Activated naive CD4-positive, alpha-beta T cell treated with anti-CD3 and anti-CD28 coated beads, Interleukin-2, amount 10 ng/mL, durations not matched to agents 5 hours and 36 hours (primary cell): Measurements from ENCODE around the gene UGT2A2. TPM values are rescaled to one million over a fixed set of nuclear protein-coding genes. Genes with fewer than 3 reads are reported as not detected.

Source experiments
- total RNA-seq, 2 experiments: library from RNA; stranded (reverse); gene quantifications; one replicate each; pipeline ENCODE4 v1.2.3, GENCODE V29; 2021

The UGT2A2 gene
- total RNA-seq, result not detected

DNA sequence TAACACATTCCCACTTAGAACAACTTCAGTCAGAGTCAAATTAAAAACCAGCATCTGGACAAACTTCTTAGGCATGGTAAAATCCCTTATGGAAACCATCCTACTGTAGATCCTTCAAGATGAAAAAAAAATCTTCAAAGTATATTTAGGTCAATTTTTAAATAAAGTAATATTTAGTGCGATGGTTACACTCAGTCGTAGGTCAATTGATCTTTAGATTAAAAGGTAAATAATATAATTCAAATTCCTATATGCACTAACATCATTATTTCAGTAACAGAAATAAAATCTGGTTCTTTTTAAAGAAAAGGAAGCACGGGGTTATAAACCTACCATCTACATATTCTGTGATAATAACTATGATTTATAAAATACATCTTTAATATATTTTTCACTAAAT is at the start of gene UGT2A2:
Gene UGT2A2, minus strand, starts transcription at position 101 of the 400 bp plus-strand sequence. Its CDS starts 2 bp downstream, at position 99.

DNA sequence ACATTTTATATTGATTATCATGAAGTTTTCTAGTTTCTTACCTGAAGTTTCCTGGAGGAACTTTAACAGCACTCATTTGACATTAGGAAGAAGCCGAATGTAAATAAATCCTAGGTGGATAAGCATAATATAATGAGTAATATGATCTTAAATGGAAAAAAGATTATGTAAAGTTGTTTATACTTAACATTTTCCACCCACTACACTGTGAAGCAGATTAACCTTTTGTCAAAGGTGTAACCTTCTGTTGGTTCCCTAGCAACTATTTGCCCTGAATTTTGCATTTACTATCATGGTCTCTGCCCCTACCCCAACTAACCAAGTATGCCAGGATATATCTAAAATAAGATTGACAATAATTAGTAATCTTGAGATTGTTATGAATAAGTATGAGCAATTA is 13.7 kb upstream of the UGT2A2 start, which contains the start of gene UGT2A1:
Gene UGT2A1, minus strand, starts transcription at position 101 of the 400 bp plus-strand sequence. CDS start 5,603 bp downstream, outside the sequence.

Other genes with a start within 250 kb of the UGT2A2 start
- not detected for gene UGT2B4, start 143.7 kb downstream of the UGT2A2 start, total RNA-seq
- gene UGT2A1, start 13.6 kb upstream of the UGT2A2 start, total RNA-seq, result not detected
- gene SULT1B1, start 121.0 kb upstream of the UGT2A2 start, total RNA-seq, result 1 to 10 TPM; 6.7 to 7.7 TPM
- gene SULT1E1, start 220.5 kb upstream of the UGT2A2 start, total RNA-seq, result not detected